Smooth muscle cell (in vitro differentiated cells): ENCODE results near the gene NPR3. TPM values are rescaled to one million over a fixed set of nuclear protein-coding genes. Genes with fewer than 3 reads are reported as not detected.

Experiments used
- DNase-seq: peaks from one replicate; lab custom pipeline; 2025; ENCODE audit not compliant: unreplicated experiment; lab: John Stamatoyannopoulos, UW
- H2AFZ ChIP-seq: fragments of 200-600 bp; sonication (generic); 2 replicates; pipeline ENCODE4 v1.6.0; 2016; ENCODE audit warnings: antibody characterized with exemption, low read depth, mild to moderate bottlenecking
- H3F3A ChIP-seq: fragments of 200-600 bp; sonication (generic); 2 replicates; pipeline ENCODE4 v1.6.0; 2017; ENCODE audit warnings: antibody characterized with exemption, low read depth
- H3K27ac ChIP-seq: fragments of 200-600 bp; sonication (generic); 2 replicates; pipeline ENCODE4 v1.5.1; 2016; ENCODE audit warnings: low read depth, mild to moderate bottlenecking
- H3K27me3 ChIP-seq: fragments of 200-600 bp; sonication (generic); 2 replicates; pipeline ENCODE4 v1.6.1; 2016; ENCODE audit warnings: low read depth, mild to moderate bottlenecking
- H3K36me3 ChIP-seq: fragments of 200-600 bp; sonication (generic); 2 replicates; pipeline ENCODE4 v1.5.1; 2016; ENCODE audit warnings: low read depth
- H3K4me1 ChIP-seq: fragments of 200-600 bp; sonication (generic); 2 replicates; pipeline ENCODE4 v1.5.1; 2016; ENCODE audit warnings: low read depth
- H3K4me2 ChIP-seq: fragments of 200-600 bp; sonication (generic); 2 replicates; pipeline ENCODE4 v1.6.0; 2016; ENCODE audit warnings: mild to moderate bottlenecking
- H3K4me3 ChIP-seq: fragments of 200-600 bp; sonication (generic); 2 replicates; pipeline ENCODE4 v1.5.1; 2016; ENCODE audit warnings: mild to moderate bottlenecking
- H3K79me2 ChIP-seq: fragments of 200-600 bp; sonication (generic); 2 replicates; pipeline ENCODE4 v1.6.0; 2016; ENCODE audit warnings: low read depth, mild to moderate bottlenecking
- H3K9ac ChIP-seq: fragments of 200-600 bp; sonication (generic); 2 replicates; pipeline ENCODE4 v1.6.0; 2016; ENCODE audit warnings: low read depth
- H3K9me3 ChIP-seq: fragments of 200-600 bp; sonication (generic); replicated peaks from 2 replicates; pipeline ENCODE4 v1.5.1; 2016; ENCODE audit warnings: low read depth
- H4K20me1 ChIP-seq: fragments of 200-600 bp; sonication (generic); 2 replicates; pipeline ENCODE4 v1.6.0; 2016; ENCODE audit warnings: low read depth
- WGBS: methylation state at CpG from one replicate; pipeline ENCODE4 v1.1.7; 2016; ENCODE audit warnings: low lambda C conversion rate; 5-methylcytosine and 5-hydroxymethylcytosine counted together
- polyA plus RNA-seq: library from polyadenylated mRNA; unstranded; fragments of >200 nt; fragmentation: Nextera tagmentation; extraction: Ambion mirVana; gene quantifications from 2 replicates; pipeline ENCODE4 v1.2.1, GENCODE V29; 2016
- total RNA-seq: library from RNA; depleted of rRNA; stranded (reverse); fragments of >200 nt; gene quantifications from 2 replicates; pipeline ENCODE4 v1.2.3, GENCODE V29; 2014
- TF ChIP-seq, protein P1 (sequence below): fragments of 200-600 bp; sonication (generic); IDR thresholded peaks from 2 replicates; pipeline ENCODE4 v1.5.1; 2017; ENCODE audit warnings: borderline replicate concordance, mild to moderate bottlenecking, antibody characterized with exemption; ENCODE audit not compliant: insufficient read depth, poor library complexity, severe bottlenecking

Gene NPR3
- total and polyA plus RNA-seq, 2 experiments from 2014 or later = 2.5 to 5.4 TPM

DNA sequence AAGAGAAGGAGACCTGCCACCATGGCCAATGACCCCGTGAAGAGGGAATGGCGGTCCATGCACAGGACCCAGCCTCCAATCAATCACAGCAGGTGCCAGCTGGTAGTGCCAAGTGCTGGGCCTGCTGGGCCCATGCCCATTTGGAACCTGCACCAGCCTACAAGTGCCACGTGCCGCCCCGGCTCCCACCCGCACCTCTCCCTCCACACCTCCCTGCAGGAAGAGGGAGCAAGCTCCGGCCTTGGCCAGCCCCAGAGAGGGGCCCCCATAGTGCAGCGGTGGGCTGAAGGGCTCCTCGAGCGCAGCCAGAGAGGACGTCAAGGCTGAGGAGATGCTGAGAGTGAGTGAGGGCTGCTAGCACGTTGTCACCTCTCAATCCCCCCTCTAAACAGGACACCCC is 37.8 kb upstream of the NPR3 start:
- Histone ChIP-seq H3K9me3 (no peaks in the 10 kb centered on the region), H3K4me2 (no peak overlapping the region), H4K20me1 (no peaks in the 10 kb centered on the region), H2AFZ (no peak overlapping the region), H3K27me3 (no peaks in the 10 kb centered on the region), H3K4me1 (no peaks in the 10 kb centered on the region), H3K79me2 (no peaks in the 10 kb centered on the region), H3K36me3 (no peaks in the 10 kb centered on the region), H3K4me3 (no peak overlapping the region), H3F3A (no peaks in the 10 kb centered on the region), H3K9ac (no peak overlapping the region), H3K27ac (no peak overlapping the region)
- 94% methylated on average over 12 of the region's 12 CpGs for WGBS
- DNase-seq = no peak
- TF ChIP-seq, protein P1, sequence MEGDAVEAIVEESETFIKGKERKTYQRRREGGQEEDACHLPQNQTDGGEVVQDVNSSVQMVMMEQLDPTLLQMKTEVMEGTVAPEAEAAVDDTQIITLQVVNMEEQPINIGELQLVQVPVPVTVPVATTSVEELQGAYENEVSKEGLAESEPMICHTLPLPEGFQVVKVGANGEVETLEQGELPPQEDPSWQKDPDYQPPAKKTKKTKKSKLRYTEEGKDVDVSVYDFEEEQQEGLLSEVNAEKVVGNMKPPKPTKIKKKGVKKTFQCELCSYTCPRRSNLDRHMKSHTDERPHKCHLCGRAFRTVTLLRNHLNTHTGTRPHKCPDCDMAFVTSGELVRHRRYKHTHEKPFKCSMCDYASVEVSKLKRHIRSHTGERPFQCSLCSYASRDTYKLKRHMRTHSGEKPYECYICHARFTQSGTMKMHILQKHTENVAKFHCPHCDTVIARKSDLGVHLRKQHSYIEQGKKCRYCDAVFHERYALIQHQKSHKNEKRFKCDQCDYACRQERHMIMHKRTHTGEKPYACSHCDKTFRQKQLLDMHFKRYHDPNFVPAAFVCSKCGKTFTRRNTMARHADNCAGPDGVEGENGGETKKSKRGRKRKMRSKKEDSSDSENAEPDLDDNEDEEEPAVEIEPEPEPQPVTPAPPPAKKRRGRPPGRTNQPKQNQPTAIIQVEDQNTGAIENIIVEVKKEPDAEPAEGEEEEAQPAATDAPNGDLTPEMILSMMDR = no peak

DNA sequence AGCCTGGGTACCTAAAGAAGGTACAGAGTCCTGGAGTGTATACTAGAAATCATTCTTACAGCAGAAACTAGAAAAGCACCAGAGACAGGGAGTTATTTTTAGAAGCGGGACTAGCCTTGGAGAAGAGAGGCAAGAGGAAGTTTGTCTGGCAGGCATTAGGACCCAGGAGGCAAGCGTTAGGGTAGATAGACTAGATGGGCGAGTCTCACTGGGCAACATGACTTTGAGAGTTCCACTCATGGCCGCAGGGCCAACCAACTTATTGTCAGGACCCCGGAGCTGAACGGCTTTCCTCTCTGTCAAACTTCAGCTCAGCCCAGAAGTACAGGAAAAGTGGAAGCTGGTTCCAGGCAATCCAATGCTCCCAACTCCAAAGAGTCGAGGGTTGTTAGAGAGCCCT is 34.1 kb upstream of the NPR3 start:
- Histone ChIP-seq H3K4me3 (no peak overlapping the region), H3K36me3 (no peaks in the 10 kb centered on the region), H3K79me2 (no peaks in the 10 kb centered on the region), H3K27ac (no peak overlapping the region), H3K9me3 (no peaks in the 10 kb centered on the region), H4K20me1 (no peaks in the 10 kb centered on the region), H3K9ac (no peak overlapping the region), H2AFZ (no peak overlapping the region), H3K27me3 (no peaks in the 10 kb centered on the region), H3K4me2 (no peak overlapping the region), H3F3A (no peaks in the 10 kb centered on the region), H3K4me1 (no peaks in the 10 kb centered on the region)
- WGBS = 89% methylated on average over 7 of the region's 7 CpGs
- DNase-seq = no peak
- TF ChIP-seq, protein P1 = no peak

DNA sequence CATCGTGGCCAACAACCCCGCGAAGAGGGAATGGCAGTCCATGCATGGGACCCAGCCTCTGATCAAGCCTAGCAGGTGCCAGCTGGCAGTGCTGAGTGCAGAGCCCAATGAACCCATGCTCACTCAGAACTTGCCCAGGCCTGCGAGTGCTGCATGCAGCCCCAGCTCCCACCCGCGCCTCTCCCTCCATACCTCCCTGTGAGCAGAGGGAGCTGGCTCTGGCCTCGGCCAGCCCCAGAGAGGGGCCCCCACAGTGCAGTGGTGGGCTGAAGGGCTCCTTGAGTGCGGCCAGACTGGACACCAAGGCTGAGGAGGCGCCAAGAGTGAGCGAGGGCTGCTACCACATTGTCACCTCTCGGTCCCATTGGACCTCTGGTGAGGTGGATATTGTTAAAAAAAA is 32.6 kb upstream of the NPR3 start:
- TF ChIP-seq, protein P1 = no peak
- Histone ChIP-seq H3K27me3 (no peaks in the 10 kb centered on the region), H3K4me1 (no peaks in the 10 kb centered on the region), H3K27ac (no peak overlapping the region), H3K4me2 (no peak overlapping the region), H3K9ac (no peak overlapping the region), H2AFZ (no peak overlapping the region), H4K20me1 (no peaks in the 10 kb centered on the region), H3K79me2 (no peaks in the 10 kb centered on the region), H3K36me3 (no peaks in the 10 kb centered on the region), H3K9me3 (no peaks in the 10 kb centered on the region), H3K4me3 (no peak overlapping the region), H3F3A (no peaks in the 10 kb centered on the region)
- 96% methylated on average over 9 of the region's 11 CpGs for WGBS
- DNase-seq = no peak

DNA sequence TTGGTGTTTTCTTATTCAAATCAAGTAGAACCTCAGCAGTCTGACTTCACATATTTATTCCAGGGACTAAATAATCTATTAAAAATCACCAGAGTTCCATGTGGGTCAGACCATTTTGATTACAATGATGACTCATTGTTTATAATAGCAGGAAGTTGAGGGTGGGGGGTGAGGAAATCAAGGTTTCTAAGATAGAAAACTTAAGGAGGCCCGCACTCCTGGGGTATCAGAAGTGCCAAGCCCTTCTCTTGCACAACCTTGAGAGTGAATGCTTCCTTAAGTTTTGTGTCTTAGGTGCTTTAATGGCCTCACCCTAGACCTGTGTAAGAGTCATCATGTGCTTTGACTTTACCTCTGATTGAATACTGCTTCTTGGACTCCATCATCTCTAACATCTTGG is 31.9 kb upstream of the NPR3 start:
- Histone ChIP-seq H3K27ac (no peak overlapping the region), H3K9ac (no peak overlapping the region), H3K4me1 (no peaks in the 10 kb centered on the region), H3F3A (no peaks in the 10 kb centered on the region), H2AFZ (no peak overlapping the region), H3K9me3 (no peaks in the 10 kb centered on the region), H4K20me1 (no peaks in the 10 kb centered on the region), H3K27me3 (no peaks in the 10 kb centered on the region), H3K36me3 (no peaks in the 10 kb centered on the region), H3K4me3 (no peak overlapping the region), H3K4me2 (no peak overlapping the region), H3K79me2 (no peaks in the 10 kb centered on the region)
- WGBS = 95% methylated on average over 1 of the region's 1 CpG
- TF ChIP-seq, protein P1 = no peak
- DNase-seq = no peak
